HepG2 (cell line): ENCODE measurements around the gene CC2D1A. TPM values are rescaled to one million over a fixed set of nuclear protein-coding genes. Genes with fewer than 3 reads are reported as not detected.
A peak's percentile ranks its signal among the peaks of the same experiment; 100 is the strongest.

Experiments
- ATAC-seq: fragments of 200-7000 bp; cut with Tn5 transposase; 3 replicates; pipeline ENCODE4 v1.9.1; 2020; ENCODE audit warnings: mild to moderate bottlenecking, moderate library complexity
- BruUV-seq: library from RNA; stranded (reverse); fragments of 400-500 nt; replicated peaks from 2 replicates; lab custom pipeline; 2021; lab: Mats Ljungman, UMichigan
- CTCF ChIA-PET: fragments of 300-600 bp; formaldehyde crosslinking; extraction: SDS; loops from one replicate; lab custom pipeline; 2021; ENCODE audit warnings: low total read pairs, inconsistent platforms, low intra/inter-chr PET ratio; lab: Yijun Ruan, JAX
- POLR2A ChIA-PET: fragments of 350-600 bp; sonication (Branson Sonifier 250); formaldehyde crosslinking; loops from one replicate; lab custom pipeline; 2020; ENCODE audit warnings: antibody characterized with exemption, inconsistent platforms; lab: Yijun Ruan, JAX
- DNase-seq: peaks from one replicate; pipeline ENCODE4 v3.0.0-alpha.2; 2015; ENCODE audit warnings: low spot score
- FAIRE-seq: peaks from 3 replicates; lab custom pipeline; 2011; peaks lifted over from hg19 to GRCh38; lab: Jason Lieb, UNC
- H2AFZ ChIP-seq: one replicate; pipeline ENCODE4 v1.6.1; 2011; ENCODE audit warnings: low read length, inconsistent platforms
- H3K27ac ChIP-seq: fragments of 300-600 bp; 3 replicates; pipeline ENCODE4 v1.8.0; 2011; ENCODE audit warnings: mixed run types, mild to moderate bottlenecking, mixed read lengths, low read length, inconsistent platforms; ENCODE audit not compliant: insufficient read depth; ENCODE audit errors: extremely low read length
- H3K27me3 ChIP-seq, 2 experiments: fragments of 200-600 bp in 1 of 2; 2 replicates in 1 of 2; 3 replicates in 1 of 2; pipeline versions ENCODE4 v1.6.0 to v1.8.0; 2011; ENCODE audit warnings: low read length in 2 of 2, mild to moderate bottlenecking in 2 of 2, moderate library complexity in 2 of 2, inconsistent platforms in 1 of 2; ENCODE audit not compliant: insufficient read depth in 2 of 2, control insufficient read depth in 1 of 2
- H3K36me3 ChIP-seq, 2 experiments: fragments of 200-600 bp in 1 of 2; replicated peaks in 1 of 2; 2 replicates in 1 of 2; 3 replicates in 1 of 2; pipeline versions ENCODE4 v1.5.1 to v1.8.0; 2011; ENCODE audit warnings: low read length in 2 of 2, inconsistent platforms in 1 of 2; ENCODE audit not compliant: insufficient read depth in 2 of 2, control insufficient read depth in 1 of 2
- H3K4me1 ChIP-seq: 2 replicates; pipeline ENCODE4 v1.5.1; 2012; ENCODE audit warnings: low read length, inconsistent platforms; ENCODE audit not compliant: insufficient read depth
- H3K4me2 ChIP-seq: 2 replicates; pipeline ENCODE4 v1.6.0; 2011; ENCODE audit warnings: low read depth, low read length, inconsistent platforms
- H3K4me3 ChIP-seq, 3 experiments: fragments of 200-600 bp in 1 of 3; sonication (generic), shearing (Covaris generic) in 1 of 3; replicated peaks in 1 of 3; 2 replicates each; pipeline ENCODE4 v1.5.1; 2011 to 2016; ENCODE audit warnings: low read length in 3 of 3, inconsistent platforms in 2 of 3, low read depth in 2 of 3, mild to moderate bottlenecking in 2 of 3, control low read depth in 1 of 3, mixed read lengths in 1 of 3; ENCODE audit not compliant: insufficient read depth in 1 of 3
- H3K79me2 ChIP-seq: one replicate; pipeline ENCODE4 v1.6.1; 2011; ENCODE audit warnings: low read length, inconsistent platforms; ENCODE audit not compliant: insufficient read depth
- H3K9ac ChIP-seq: 2 replicates; pipeline ENCODE4 v1.6.0; 2011; ENCODE audit warnings: mild to moderate bottlenecking, low read depth, low read length, inconsistent platforms; ENCODE audit not compliant: insufficient read depth
- H3K9me3 ChIP-seq: 2 replicates; pipeline ENCODE4 v1.5.1; 2012; ENCODE audit warnings: mild to moderate bottlenecking, low read length
- H4K20me1 ChIP-seq: 2 replicates; pipeline ENCODE4 v1.6.0; 2011; ENCODE audit warnings: inconsistent platforms, mild to moderate bottlenecking, low read length, moderate library complexity; ENCODE audit not compliant: insufficient read depth
- CBFB ChIP-seq: sonication (generic); formaldehyde crosslinking; IDR thresholded peaks from 2 replicates; pipeline ENCODE4 v1.4.0; 2020; ENCODE audit warnings: missing genetic modification reagents
- CREM ChIP-seq, 2 experiments: sonication (generic) in 1 of 2; formaldehyde crosslinking in 1 of 2; IDR thresholded peaks; 2 replicates each; pipeline versions ENCODE4 v1.4.0 to v1.6.1; 2016 to 2020; ENCODE audit warnings: antibody characterized with exemption in 1 of 2, mild to moderate bottlenecking in 1 of 2, missing genetic modification reagents in 1 of 2
- DZIP1 ChIP-seq: sonication (generic); formaldehyde crosslinking; IDR thresholded peaks from 2 replicates; pipeline ENCODE4 v1.5.0; 2020; ENCODE audit warnings: mild to moderate bottlenecking, missing genetic modification reagents
- PHB2 ChIP-seq: fragments of 450-650 bp; IDR thresholded peaks from 2 replicates; pipeline ENCODE4 v1.6.1; 2018; ENCODE audit not compliant: partially characterized antibody
- POGZ ChIP-seq: sonication (generic); formaldehyde crosslinking; IDR thresholded peaks from 2 replicates; pipeline ENCODE4 v1.4.0; 2020; ENCODE audit warnings: mild to moderate bottlenecking, missing genetic modification reagents
- RBM39 ChIP-seq: fragments of 200-400 bp; formaldehyde crosslinking; IDR thresholded peaks from one replicate; pipeline ENCODE4 v1.6.1; 2018; ENCODE audit warnings: antibody characterized with exemption, mild to moderate bottlenecking, low read depth, low read length; ENCODE audit not compliant: poor library complexity, severe bottlenecking
- SNRNP70 ChIP-seq: fragments of 200-400 bp; formaldehyde crosslinking; IDR thresholded peaks from 2 replicates; pipeline ENCODE4 v1.6.1; 2017; ENCODE audit warnings: mild to moderate bottlenecking, low read depth, low read length, moderate library complexity
- ZNF331 ChIP-seq: sonication (generic); formaldehyde crosslinking; IDR thresholded peaks from 2 replicates; pipeline ENCODE4 v1.4.0; 2020; ENCODE audit warnings: missing genetic modification reagents
- ZNF572 ChIP-seq: sonication (generic); formaldehyde crosslinking; IDR thresholded peaks from 2 replicates; pipeline ENCODE4 v1.5.1; 2020; ENCODE audit warnings: mild to moderate bottlenecking, missing genetic modification reagents
- ZNF615 ChIP-seq: sonication (generic); formaldehyde crosslinking; IDR thresholded peaks from 2 replicates; pipeline ENCODE4 v1.5.0; 2020; ENCODE audit warnings: mild to moderate bottlenecking, missing genetic modification reagents, borderline replicate concordance
- ZNF691 ChIP-seq: sonication (generic); formaldehyde crosslinking; IDR thresholded peaks from 2 replicates; pipeline ENCODE4 v1.4.0; 2020; ENCODE audit warnings: missing genetic modification reagents, low read depth, mild to moderate bottlenecking, borderline replicate concordance
- ZNF768 ChIP-seq: sonication (generic); formaldehyde crosslinking; IDR thresholded peaks from 2 replicates; pipeline ENCODE4 v1.4.0; 2020; ENCODE audit warnings: missing genetic modification reagents
- WGBS: methylation state at CpG from one replicate; pipeline ENCODE4 v1.1.6; 2017; ENCODE audit warnings: low lambda C conversion rate; 5-methylcytosine and 5-hydroxymethylcytosine counted together
- in situ Hi-C: cut with HindIII; loops from 2 replicates; pipeline ENCODE4 v1.10.0; 2017; ENCODE audit warnings: low pct_unique_long_range_greater_than_20kb; ENCODE audit not compliant: extremely low pct_ligation_motif_present
- intact Hi-C: fragments of 100-400 bp; cut with micrococcal nuclease; formaldehyde crosslinking; loops from one replicate; pipeline ENCODE4 v1.10.0; 2022; ENCODE audit not compliant: unreplicated experiment
- polyA plus RNA-seq, 8 experiments: library from polyadenylated mRNA; depleted of rRNA in 3 of 8; stranded (reverse) in 7 of 8; unstranded in 1 of 8; fragments of >200 nt; fragmentation: Illumina TruSeq in 4 of 8; extraction: Trizol in 4 of 8; gene quantifications; 2 replicates each; pipeline versions ENCODE4 v1.2.1 to v1.2.3, GENCODE V29; 2011 to 2016; ENCODE audit warnings: low read depth in 4 of 8, missing spikeins in 1 of 8, mixed read lengths in 1 of 8; ENCODE audit not compliant: insufficient read depth in 1 of 8
- total RNA-seq, 5 experiments: library from RNA; depleted of rRNA; stranded (reverse); fragments of >200 nt; fragmentation: Illumina TruSeq; extraction: Trizol; gene quantifications; 2 replicates each; pipeline ENCODE4 v1.2.3, GENCODE V29; 2016; ENCODE audit warnings: low read depth in 1 of 5
- TF ChIP-seq, protein P1 (sequence below): sonication (generic); formaldehyde crosslinking; IDR thresholded peaks from 2 replicates; pipeline ENCODE4 v1.4.0; 2020; ENCODE audit warnings: mild to moderate bottlenecking, missing genetic modification reagents

Gene CC2D1A
- total and polyA plus RNA-seq, 2 of the 13 experiments (the other 11 are each of a cell fraction or from before 2014, with no cell fraction given), result 9.7 to 11.5 TPM

DNA sequence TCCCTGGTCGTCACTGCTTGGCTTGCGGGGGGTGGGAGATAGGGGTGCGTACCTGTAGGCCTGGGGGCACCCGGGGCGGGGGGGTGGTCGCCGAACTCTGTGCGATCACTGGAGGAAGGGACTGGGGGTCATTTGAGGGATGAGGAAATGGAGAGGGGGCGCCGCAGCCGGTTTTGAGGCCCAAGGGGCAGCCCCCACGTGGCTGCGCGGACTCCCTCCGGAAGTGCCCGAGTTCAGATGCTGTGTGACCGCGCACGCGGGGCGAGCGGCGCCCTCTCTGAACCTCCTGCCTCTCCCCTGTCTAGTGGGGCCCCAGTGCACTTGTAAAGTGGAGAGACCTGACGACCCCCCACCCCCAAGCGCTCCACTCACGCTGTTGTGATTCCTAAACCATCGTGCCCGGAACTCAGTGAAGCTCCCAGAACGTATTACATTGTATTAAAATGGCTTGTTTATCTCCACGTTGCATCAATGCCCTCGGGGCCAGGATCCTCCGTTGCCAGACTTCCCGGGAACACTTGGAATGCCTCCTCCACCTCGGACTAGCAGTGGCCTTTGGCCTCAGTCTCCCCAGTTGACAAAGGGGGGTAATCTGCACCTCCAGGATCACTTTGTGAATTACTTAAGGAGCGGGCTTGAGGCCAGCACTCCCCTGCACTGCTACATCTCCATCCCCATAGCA, 32.0 kb upstream of the CC2D1A start:
- Histone ChIP-seq H3K36me3 (no peaks in the 10 kb centered on the region), H3K4me2 (no peak overlapping the region), H3K27ac (no peak overlapping the region), H3K79me2 (no peaks in the 10 kb centered on the region)
- POLR2A ChIA-PET, result no interaction called here
- intact Hi-C loops, result no loop called here
- TF ChIP-seq CREM (IDR thresholded peaks at IDR 0.05) (no peak), CREM (CRISPR knock-in tag; IDR thresholded peaks at IDR 0.05) (no peak), POGZ (CRISPR knock-in tag) (no peak), ZNF768 (CRISPR knock-in tag) (peak; percentile 89), ZNF331 (CRISPR knock-in tag) (no peak), RBM39 (no peak)
- TF ChIP-seq, all 625 proteins: peak for 1
- no peak overlapping the region for H3K9ac ChIP-seq
- DNase-seq (no peak), FAIRE-seq (no peak), ATAC-seq (no peak)
- no TSS peak for BruUV-seq
- no peak overlapping the region for H2AFZ ChIP-seq
- H3K27me3 ChIP-seq, result no peaks in the 10 kb centered on the region
- in situ Hi-C loops, result loop anchor here (10.0 kb wide), 1 partner anchor 279 kb away; no protein-coding TSS in a partner anchor
- no peak overlapping the region for H3K4me3 ChIP-seq
- peaks cover 19% of the 10 kb centered on the region for H3K4me1 ChIP-seq
- CTCF ChIA-PET, result no interaction called here
- no peaks in the 10 kb centered on the region for H3K9me3 ChIP-seq
- H4K20me1 ChIP-seq, result no peaks in the 10 kb centered on the region
- WGBS, result 84% methylated on average over 29 of the region's 35 CpGs

- no TSS peak for BruUV-seq
- ATAC-seq (no peak), DNase-seq (no peak), FAIRE-seq (no peak)
- ChIA-PET CTCF (no interaction called here), POLR2A (no interaction called here)
- H3K9me3 ChIP-seq, result no peaks in the 10 kb centered on the region
- no peaks in the 10 kb centered on the region for H3K27me3 ChIP-seq
- WGBS, result 87% methylated on average over 3 of the region's 5 CpGs
- H3K4me2 ChIP-seq, result no peak overlapping the region
- peaks cover 29% of the 10 kb centered on the region for H3K4me1 ChIP-seq
- no peak overlapping the region for H2AFZ ChIP-seq
- no peak overlapping the region for H3K9ac ChIP-seq
- H3K79me2 ChIP-seq, result no peaks in the 10 kb centered on the region
- in situ Hi-C loops (loop anchor here (10.0 to 25.0 kb wide), 2 partner anchors 281 to 536 kb away; partner anchors contain the start of gene DDX39A), intact Hi-C loops (no loop called here)
- no peak overlapping the region for H3K4me3 ChIP-seq
- H3K36me3 ChIP-seq, result no peaks in the 10 kb centered on the region
- no peak overlapping the region for H3K27ac ChIP-seq
- no peaks in the 10 kb centered on the region for H4K20me1 ChIP-seq
- TF ChIP-seq SNRNP70 (no peak), DZIP1 (no peak), ZNF691 (CRISPR knock-in tag) (no peak), PHB2 (no peak), ZNF615 (CRISPR knock-in tag) (no peak), CBFB (CRISPR knock-in tag) (no peak), ZNF572 (no peak)
- TF ChIP-seq, protein P1, sequence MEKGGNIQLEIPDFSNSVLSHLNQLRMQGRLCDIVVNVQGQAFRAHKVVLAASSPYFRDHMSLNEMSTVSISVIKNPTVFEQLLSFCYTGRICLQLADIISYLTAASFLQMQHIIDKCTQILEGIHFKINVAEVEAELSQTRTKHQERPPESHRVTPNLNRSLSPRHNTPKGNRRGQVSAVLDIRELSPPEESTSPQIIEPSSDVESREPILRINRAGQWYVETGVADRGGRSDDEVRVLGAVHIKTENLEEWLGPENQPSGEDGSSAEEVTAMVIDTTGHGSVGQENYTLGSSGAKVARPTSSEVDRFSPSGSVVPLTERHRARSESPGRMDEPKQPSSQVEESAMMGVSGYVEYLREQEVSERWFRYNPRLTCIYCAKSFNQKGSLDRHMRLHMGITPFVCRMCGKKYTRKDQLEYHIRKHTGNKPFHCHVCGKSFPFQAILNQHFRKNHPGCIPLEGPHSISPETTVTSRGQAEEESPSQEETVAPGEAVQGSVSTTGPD (CRISPR knock-in tag), result no peak
These were observed 30.2 kb upstream of the CC2D1A start for GRCh38 chr19:13875824-13876223.
